ENCODE data around the gene TEX19.
A peak's percentile ranks its signal among the peaks of the same experiment; 100 is the strongest.
"Not testable (repeated sequence)": the region's sequence is repeated elsewhere in the genome, so short reads cannot be mapped to it uniquely, and the experiment has no call there.

Gene TEX19

DNA sequence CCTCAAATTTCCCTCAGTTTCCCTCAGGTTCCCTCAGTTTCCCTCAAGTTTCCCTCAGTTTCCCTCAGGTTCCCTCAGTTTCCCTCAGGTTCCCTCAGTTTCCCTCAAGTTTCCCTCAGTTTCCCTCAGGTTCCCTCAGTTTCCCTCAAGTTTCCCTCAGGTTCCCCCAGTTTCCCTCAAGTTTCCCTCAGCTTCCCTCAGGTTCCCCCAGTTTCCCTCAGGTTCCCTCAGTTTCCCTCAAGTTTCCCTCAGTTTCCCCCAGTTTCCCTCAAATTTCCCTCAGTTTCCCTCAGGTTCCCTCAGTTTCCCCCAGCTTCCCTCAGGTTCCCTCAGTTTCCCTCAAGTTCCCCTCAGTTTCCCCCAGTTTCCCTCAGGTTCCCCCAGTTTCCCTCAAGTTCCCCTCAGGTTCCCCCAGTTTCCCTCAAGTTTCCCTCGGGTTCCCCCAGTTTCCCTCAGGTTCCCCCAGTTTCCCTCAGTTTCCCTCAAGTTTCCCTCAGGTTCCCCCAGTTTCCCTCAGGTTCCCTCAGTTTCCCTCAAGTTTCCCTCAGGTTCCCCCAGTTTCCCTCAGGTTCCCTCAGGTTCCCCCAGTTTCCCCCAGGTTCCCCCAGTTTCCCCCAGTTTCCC, 516 bp downstream of the TEX19 start:
- H3K4me3 ChIP-seq (ENCODE audit: low read length); H3K36me3 ChIP-seq (ENCODE audit: control insufficient read depth, insufficient read depth, low read length); H3K9ac ChIP-seq (ENCODE audit: low read length); H3K4me2 ChIP-seq (ENCODE audit: low read length); H2BK5ac ChIP-seq (ENCODE audit: low read length); H3K27me3 ChIP-seq (ENCODE audit: insufficient read depth, low read length, poor library complexity); H4K8ac ChIP-seq (ENCODE audit: low read depth, low read length); H3K4ac ChIP-seq (ENCODE audit: low read depth, low read length); H2AK5ac ChIP-seq (ENCODE audit: low read length); H2BK15ac ChIP-seq (replicated peaks; ENCODE audit: low read depth); H3K79me1 ChIP-seq (ENCODE audit: low read length); H3K23ac ChIP-seq (ENCODE audit: low read length); H3K79me2 ChIP-seq (ENCODE audit: control insufficient read depth, insufficient read depth, low read length); H3K27ac ChIP-seq (ENCODE audit: low read depth, low read length); H3K56ac ChIP-seq (ENCODE audit: low read length); H2BK120ac ChIP-seq (ENCODE audit: low read depth, low read length); H3K18ac ChIP-seq (ENCODE audit: low read length); H3K4me1 ChIP-seq (ENCODE audit: control insufficient read depth, low read depth, low read length); H4K5ac ChIP-seq (ENCODE audit: low read length): not testable (repeated sequence)
- WGBS (ENCODE audit: extremely low coverage, insufficient coverage, low lambda C conversion rate) = no CpG with 5 or more reads among the region's 1 CpG
- DNase-seq = peak; percentile 90

- Histone ChIP-seq H2AK5ac (ENCODE audit: low read length) (no peak overlapping the region), H3K27me3 (ENCODE audit: insufficient read depth, low read length, poor library complexity) (no peaks in the 10 kb centered on the region), H3K56ac (ENCODE audit: low read length) (peak overlapping the region; percentile 34), H3K4me1 (ENCODE audit: control insufficient read depth, low read depth, low read length) (no peaks in the 10 kb centered on the region), H3K79me1 (ENCODE audit: low read length) (no peaks in the 10 kb centered on the region), H2BK120ac (ENCODE audit: low read depth, low read length) (no peak overlapping the region), H3K9ac (ENCODE audit: low read length) (no peak overlapping the region), H3K18ac (ENCODE audit: low read length) (no peak overlapping the region), H3K36me3 (ENCODE audit: control insufficient read depth, insufficient read depth, low read length) (no peaks in the 10 kb centered on the region), H3K4me3 (ENCODE audit: low read length) (no peak overlapping the region), H3K79me2 (ENCODE audit: control insufficient read depth, insufficient read depth, low read length) (no peaks in the 10 kb centered on the region), H2BK15ac (replicated peaks; ENCODE audit: low read depth) (no peak overlapping the region), H3K4ac (ENCODE audit: low read depth, low read length) (no peak overlapping the region), H4K8ac (ENCODE audit: low read depth, low read length) (no peak overlapping the region), H3K23ac (ENCODE audit: low read length) (no peak overlapping the region), H3K4me2 (ENCODE audit: low read length) (no peak overlapping the region), H3K27ac (ENCODE audit: low read depth, low read length) (no peak overlapping the region), H4K5ac (ENCODE audit: low read length) (no peak overlapping the region), H2BK5ac (ENCODE audit: low read length) (no peak overlapping the region)
- DNase-seq = no peak
- WGBS (ENCODE audit: extremely low coverage, insufficient coverage, low lambda C conversion rate) = no CpG with 5 or more reads among the region's 6 CpGs
These were observed 3.0 kb downstream of the TEX19 start for GRCh38 chr17:82361885-82362633.

- H3K56ac ChIP-seq (ENCODE audit: low read length) = no peak overlapping the region
- WGBS (ENCODE audit: extremely low coverage, insufficient coverage, low lambda C conversion rate) = no CpG with 5 or more reads among the region's 6 CpGs
- no peaks in the 10 kb centered on the region for H3K79me1 ChIP-seq (ENCODE audit: low read length)
- no peaks in the 10 kb centered on the region for H3K79me2 ChIP-seq (ENCODE audit: control insufficient read depth, insufficient read depth, low read length)
- no peak overlapping the region for H3K4me3 ChIP-seq (ENCODE audit: low read length)
- H2AK5ac ChIP-seq (ENCODE audit: low read length) = no peak overlapping the region
- no peaks in the 10 kb centered on the region for H3K36me3 ChIP-seq (ENCODE audit: control insufficient read depth, insufficient read depth, low read length)
- DNase-seq = no peak
- H3K9ac ChIP-seq (ENCODE audit: low read length) = no peak overlapping the region
- no peak overlapping the region for H4K5ac ChIP-seq (ENCODE audit: low read length)
- no peak overlapping the region for H3K27ac ChIP-seq (ENCODE audit: low read depth, low read length)
- no peak overlapping the region for H2BK15ac ChIP-seq (replicated peaks; ENCODE audit: low read depth)
- no peak overlapping the region for H3K4me2 ChIP-seq (ENCODE audit: low read length)
- no peak overlapping the region for H3K4ac ChIP-seq (ENCODE audit: low read depth, low read length)
- H3K4me1 ChIP-seq (ENCODE audit: control insufficient read depth, low read depth, low read length) = no peaks in the 10 kb centered on the region
- no peak overlapping the region for H2BK5ac ChIP-seq (ENCODE audit: low read length)
- H3K27me3 ChIP-seq (ENCODE audit: insufficient read depth, low read length, poor library complexity) = peaks cover 3% of the 10 kb centered on the region
- H3K23ac ChIP-seq (ENCODE audit: low read length) = no peak overlapping the region
- H3K18ac ChIP-seq (ENCODE audit: low read length) = no peak overlapping the region
- no peak overlapping the region for H4K8ac ChIP-seq (ENCODE audit: low read depth, low read length)
- no peak overlapping the region for H2BK120ac ChIP-seq (ENCODE audit: low read depth, low read length)
These were observed 6.7 kb downstream of the TEX19 start for GRCh38 chr17:82365606-82366295.

- Histone ChIP-seq H4K5ac (ENCODE audit: low read length) (no peak overlapping the region), H3K18ac (ENCODE audit: low read length) (no peak overlapping the region), H3K36me3 (ENCODE audit: control insufficient read depth, insufficient read depth, low read length) (no peaks in the 10 kb centered on the region), H3K4me3 (ENCODE audit: low read length) (no peak overlapping the region), H2BK120ac (ENCODE audit: low read depth, low read length) (no peak overlapping the region), H3K79me2 (ENCODE audit: control insufficient read depth, insufficient read depth, low read length) (no peaks in the 10 kb centered on the region), H3K4ac (ENCODE audit: low read depth, low read length) (no peak overlapping the region), H2AK5ac (ENCODE audit: low read length) (no peak overlapping the region), H3K4me2 (ENCODE audit: low read length) (no peak overlapping the region), H3K56ac (ENCODE audit: low read length) (no peak overlapping the region), H3K79me1 (ENCODE audit: low read length) (no peaks in the 10 kb centered on the region), H2BK5ac (ENCODE audit: low read length) (no peak overlapping the region), H3K27me3 (ENCODE audit: insufficient read depth, low read length, poor library complexity) (peaks cover 11% of the 10 kb centered on the region), H3K4me1 (ENCODE audit: control insufficient read depth, low read depth, low read length) (no peaks in the 10 kb centered on the region), H4K8ac (ENCODE audit: low read depth, low read length) (no peak overlapping the region), H3K9ac (ENCODE audit: low read length) (no peak overlapping the region), H3K27ac (ENCODE audit: low read depth, low read length) (no peak overlapping the region), H2BK15ac (replicated peaks; ENCODE audit: low read depth) (no peak overlapping the region), H3K23ac (ENCODE audit: low read length) (no peak overlapping the region)
- WGBS (ENCODE audit: extremely low coverage, insufficient coverage, low lambda C conversion rate) = no CpG with 5 or more reads among the region's 7 CpGs
- DNase-seq = no peak
These were observed 7.7 kb downstream of the TEX19 start for GRCh38 chr17:82366749-82367148.

- peak; percentile 75 for DNase-seq
- Histone ChIP-seq H3K36me3 (ENCODE audit: control insufficient read depth, insufficient read depth, low read length) (no peaks in the 10 kb centered on the region), H3K4ac (ENCODE audit: low read depth, low read length) (no peak overlapping the region), H3K4me2 (ENCODE audit: low read length) (no peak overlapping the region), H2BK15ac (replicated peaks; ENCODE audit: low read depth) (no peak overlapping the region), H4K8ac (ENCODE audit: low read depth, low read length) (no peak overlapping the region), H3K27me3 (ENCODE audit: insufficient read depth, low read length, poor library complexity) (peaks cover 16% of the 10 kb centered on the region), H3K4me3 (ENCODE audit: low read length) (no peak overlapping the region), H4K5ac (ENCODE audit: low read length) (no peak overlapping the region), H3K9ac (ENCODE audit: low read length) (no peak overlapping the region), H3K4me1 (ENCODE audit: control insufficient read depth, low read depth, low read length) (no peaks in the 10 kb centered on the region), H2AK5ac (ENCODE audit: low read length) (no peak overlapping the region), H3K79me1 (ENCODE audit: low read length) (no peaks in the 10 kb centered on the region), H3K79me2 (ENCODE audit: control insufficient read depth, insufficient read depth, low read length) (no peaks in the 10 kb centered on the region), H3K56ac (ENCODE audit: low read length) (no peak overlapping the region), H2BK5ac (ENCODE audit: low read length) (no peak overlapping the region), H3K27ac (ENCODE audit: low read depth, low read length) (no peak overlapping the region), H2BK120ac (ENCODE audit: low read depth, low read length) (no peak overlapping the region), H3K18ac (ENCODE audit: low read length) (no peak overlapping the region), H3K23ac (ENCODE audit: low read length) (no peak overlapping the region)
- no CpG with 5 or more reads among the region's 14 CpGs for WGBS (ENCODE audit: extremely low coverage, insufficient coverage, low lambda C conversion rate)
These were observed 8.9 kb downstream of the TEX19 start for GRCh38 chr17:82367724-82368524.

Data from mesendoderm (in vitro differentiated cells).